Body of pancreas (tissue), 4 donors: ENCODE measurements around the gene IGFL4. TPM values are rescaled to one million over a fixed set of nuclear protein-coding genes. Genes with fewer than 3 reads are reported as not detected.

ENCODE experiments used
- ATAC-seq: fragments of 150-250 bp; one replicate; pipeline ENCODE4 v1.9.1; 2016
- DNase-seq, 4 donors: peaks; one replicate each; pipeline ENCODE4 v3.0.0-alpha.2; 2019
- H3K27ac ChIP-seq, 4 donors: fragments of 200-600 bp; sonication (generic); 1 replicate in 3 of 4; 2 replicates in 1 of 4; pipeline versions ENCODE4 v1.5.1 to v1.6.1; 2016 to 2019; ENCODE audit warnings: mild to moderate bottlenecking in 1 of 4, mixed read lengths in 1 of 4, moderate library complexity in 1 of 4
- H3K27me3 ChIP-seq, 2 donors: fragments of 200-600 bp; sonication (generic); one replicate each; pipeline ENCODE4 v1.6.0; 2016; ENCODE audit warnings: mild to moderate bottlenecking in 1 of 2
- H3K36me3 ChIP-seq, 2 donors: fragments of 200-600 bp; sonication (generic); replicated peaks in 1 of 2; 2 replicates each; pipeline ENCODE4 v1.5.1; 2016; ENCODE audit warnings: low read depth in 2 of 2; ENCODE audit not compliant: insufficient read depth in 1 of 2
- H3K4me1 ChIP-seq: fragments of 200-600 bp; sonication (generic); one replicate; pipeline ENCODE4 v1.6.0; 2016
- H3K4me3 ChIP-seq, 2 donors: fragments of 200-600 bp; sonication (generic); 1 replicate in 1 of 2; 2 replicates in 1 of 2; pipeline ENCODE4 v1.5.1; 2016 to 2019
- H3K9me3 ChIP-seq, 3 donors: fragments of 200-600 bp; sonication (generic); 1 replicate in 2 of 3; 2 replicates in 1 of 3; pipeline ENCODE4 v1.5.1; 2016
- CTCF ChIP-seq, 7 experiments: fragments of 450-650 bp in 4 of 7; fragments of 200-600 bp in 3 of 7; sonication (generic) in 3 of 7; IDR thresholded peaks; one replicate each; pipeline ENCODE4 v1.5.1; 2016 to 2019; ENCODE audit warnings: antibody characterized with exemption in 7 of 7
- POLR2A ChIP-seq, 3 donors: fragments of 450-650 bp; IDR thresholded peaks; one replicate each; pipeline ENCODE4 v1.6.1; 2016; ENCODE audit warnings: antibody characterized with exemption in 3 of 3, mild to moderate bottlenecking in 2 of 3
- WGBS, 2 donors: methylation state at CpG; one replicate each; pipeline ENCODE4 v1.1.5; 2017; 5-methylcytosine and 5-hydroxymethylcytosine counted together
- intact Hi-C: fragments of 100-400 bp; cut with DNase I; formaldehyde crosslinking; loops from one replicate; pipeline ENCODE4 v1.15.1; 2023
- total RNA-seq, 2 donors: library from RNA; depleted of rRNA; stranded (reverse); fragments of >200 nt; gene quantifications; one replicate each; pipeline ENCODE4 v1.1.0, GENCODE V29; 2016

The IGFL4 gene
- not detected for total RNA-seq

GRCh38 chr19:46040952-46041500, at the start of gene IGFL4:
Gene IGFL4 (minus strand): TSS chr19:46041002. CDS start chr19:46040962, 40 bp downstream.
- H3K36me3 ChIP-seq, result no peaks in the 10 kb centered on the region
- DNase-seq (no peak), ATAC-seq (no peak)
- H3K4me3 ChIP-seq, result no peak within 1 kb of the TSS
- no peak within 1 kb of the TSS for H3K27ac ChIP-seq
- WGBS, 2 donors, result 44 to 52% methylated on average over 7 of the region's 7 CpGs
- intact Hi-C loops, result no loop called here
- no peaks in the 10 kb centered on the region for H3K9me3 ChIP-seq
- no peaks in the 10 kb centered on the region for H3K4me1 ChIP-seq
- H3K27me3 ChIP-seq, result peaks cover 0 to 4% of the 10 kb centered on the region in 2 donors
- TF ChIP-seq POLR2A (IDR thresholded peaks at IDR 0.05) (no peak), CTCF (IDR thresholded peaks at IDR 0.05) (no peak)

- peaks cover 0 to 5% (median 0%) of the 10 kb centered on the region in 3 donors for H3K9me3 ChIP-seq
- WGBS, 2 donors, result 84 to 92% methylated on average over 5 of the region's 5 CpGs
- H3K36me3 ChIP-seq, result no peaks in the 10 kb centered on the region
- TF ChIP-seq CTCF (IDR thresholded peaks at IDR 0.05) (no peak), POLR2A (IDR thresholded peaks at IDR 0.05) (no peak)
- ATAC-seq (no peak), DNase-seq (no peak)
- no peaks in the 10 kb centered on the region for H3K4me1 ChIP-seq
- H3K27me3 ChIP-seq, result no peaks in the 10 kb centered on the region
- intact Hi-C loops, result no loop called here
- no peak overlapping the region for H3K27ac ChIP-seq
- H3K4me3 ChIP-seq, result no peak overlapping the region
Observed at GRCh38 chr19:46090444-46090843, 49.6 kb upstream of the IGFL4 start.

GRCh38 chr19:46089432-46089831, 48.6 kb upstream of the IGFL4 start:
- no peaks in the 10 kb centered on the region for H3K27me3 ChIP-seq
- H3K36me3 ChIP-seq, result no peaks in the 10 kb centered on the region
- ATAC-seq, result no peak
- DNase-seq, result no peak
- 87 to 95% methylated on average over 1 of the region's 1 CpG for WGBS, 2 donors
- H3K4me1 ChIP-seq, result no peaks in the 10 kb centered on the region
- no peak overlapping the region for H3K27ac ChIP-seq
- no peak for TF ChIP-seq CTCF (IDR thresholded peaks at IDR 0.05)
- no peak for TF ChIP-seq POLR2A (IDR thresholded peaks at IDR 0.05)
- intact Hi-C loops, result loop anchor here (5.0 to 10.0 kb wide), 2 partner anchors 103 to 175 kb away; no protein-coding TSS in a partner anchor
- peaks cover 0 to 5% (median 0%) of the 10 kb centered on the region in 3 donors for H3K9me3 ChIP-seq
- no peak overlapping the region for H3K4me3 ChIP-seq

- H3K27me3 ChIP-seq, result no peaks in the 10 kb centered on the region
- intact Hi-C loops, result loop anchor here (5.0 to 10.0 kb wide), 2 partner anchors 104 to 177 kb away; no protein-coding TSS in a partner anchor
- WGBS, 2 donors, result 74 to 81% methylated on average over 2 of the region's 2 CpGs
Observed at GRCh38 chr19:46088101-46088500, 47.3 kb upstream of the IGFL4 start.

More at GRCh38 chr19:46088101-46088500, 47.3 kb upstream of the IGFL4 start:
- TF ChIP-seq CTCF (IDR thresholded peaks at IDR 0.05) (no peak), POLR2A (IDR thresholded peaks at IDR 0.05) (no peak)
- Histone ChIP-seq H3K9me3 (peaks cover 0 to 5% (median 0%) of the 10 kb centered on the region in 3 donors), H3K4me1 (no peaks in the 10 kb centered on the region), H3K4me3 (no peak overlapping the region), H3K27ac (no peak overlapping the region), H3K36me3 (no peaks in the 10 kb centered on the region)
- ATAC-seq (no peak), DNase-seq (no peak)
